Parietal lobe (tissue), 2 donors: ENCODE results near the gene DIABLO. TPM values are rescaled to one million over a fixed set of nuclear protein-coding genes. Genes with fewer than 3 reads are reported as not detected.

Source experiments
- small RNA-seq: library from RNA; depleted of rRNA; stranded (forward); fragments of <200 nt; gene quantifications from one replicate; pipeline ENCODE3, GENCODE V24; 2014; ENCODE audit warnings: low replicate concordance
- total RNA-seq: library from RNA; depleted of rRNA; stranded (reverse); fragments of >200 nt; gene quantifications from one replicate; pipeline ENCODE4 v1.2.3, GENCODE V29; 2014

Gene DIABLO
- 52.0 TPM for total RNA-seq

GRCh38 chr12:122225683-122226365 lies at the start of gene DIABLO:
DIABLO (minus strand) TSS chr12:122226052; CDS start chr12:122226014, 38 bp downstream.

GRCh38 chr12:122266230-122266901 lies 40.5 kb upstream of the DIABLO start, which contains the start of gene VPS33A:
VPS33A (minus strand) TSS chr12:122266494; CDS start chr12:122266408, 86 bp downstream.

GRCh38 chr12:122203301-122204166 lies 22.3 kb downstream of the DIABLO start, which contains the start of gene B3GNT4:
B3GNT4 (plus strand) TSS chr12:122203709; CDS start chr12:122204619, 910 bp downstream.

GRCh38 chr12:122182887-122183587 lies 42.8 kb downstream of the DIABLO start, which contains the start of gene LRRC43:
LRRC43 (plus strand) TSS chr12:122183123; CDS start chr12:122183145, 22 bp downstream.

GRCh38 chr12:122174155-122174845 lies 51.6 kb downstream of the DIABLO start, which contains the start of gene IL31:
IL31 (minus strand) TSS chr12:122174221; CDS start chr12:122174172, 49 bp downstream.

Small RNA genes within 50 kb of the gene (small RNA-seq; reads per million reads assigned to genes)
- gene DIABLO = 0.21 reads per million

Other genes with a start within 250 kb of the DIABLO start
- 82.6 TPM for gene BCL7A, start 204.2 kb downstream of the DIABLO start, total RNA-seq
- 26.3 TPM for gene MLXIP, start 147.3 kb downstream of the DIABLO start, total RNA-seq
- gene IL31, start 51.8 kb downstream of the DIABLO start, total RNA-seq = not detected
- not detected for gene LRRC43, start 42.9 kb downstream of the DIABLO start, total RNA-seq
- 18.2 TPM for gene B3GNT4, start 22.3 kb downstream of the DIABLO start, total RNA-seq
- gene VPS33A, start 40.4 kb upstream of the DIABLO start, total RNA-seq = 22.5 TPM
- gene CLIP1, start 196.6 kb upstream of the DIABLO start, total RNA-seq = 146 TPM